Endodermal cell (in vitro differentiated cells): ENCODE data around the gene ANKRD39. TPM values are rescaled to one million over a fixed set of nuclear protein-coding genes. Genes with fewer than 3 reads are reported as not detected.

Experiments
- DNase-seq: peaks from one replicate; pipeline ENCODE4 v3.0.0-alpha.2; 2017
- H3K27ac ChIP-seq: 2 replicates; pipeline ENCODE4 v1.5.1; 2013; ENCODE audit warnings: mild to moderate bottlenecking, low read depth, low read length, moderate library complexity
- H3K27me3 ChIP-seq: 2 replicates; pipeline ENCODE4 v1.6.1; 2013; ENCODE audit warnings: mild to moderate bottlenecking, low read length, moderate library complexity; ENCODE audit not compliant: insufficient read depth, control insufficient read depth, poor library complexity, severe bottlenecking
- H3K36me3 ChIP-seq: 2 replicates; pipeline ENCODE4 v1.7.0; 2013; ENCODE audit warnings: mild to moderate bottlenecking, low read length, moderate library complexity; ENCODE audit not compliant: control insufficient read depth, insufficient read depth
- H3K4me1 ChIP-seq: one replicate; pipeline ENCODE4 v1.7.0; 2013; ENCODE audit warnings: low read length; ENCODE audit not compliant: control insufficient read depth, insufficient read depth
- H3K4me3 ChIP-seq: 2 replicates; pipeline ENCODE4 v1.5.1; 2013; ENCODE audit warnings: mild to moderate bottlenecking, low read length, moderate library complexity
- H3K9ac ChIP-seq: 2 replicates; pipeline ENCODE4 v1.6.1; 2013; ENCODE audit warnings: mild to moderate bottlenecking, low read length, moderate library complexity; ENCODE audit not compliant: poor library complexity, severe bottlenecking; ENCODE audit errors: extremely low read depth
- H3K9me3 ChIP-seq: 2 replicates; pipeline ENCODE4 v1.6.1; 2013; ENCODE audit warnings: mild to moderate bottlenecking, low read length, moderate library complexity; ENCODE audit not compliant: control insufficient read depth
- H3K27ac Mint-ChIP-seq: 2 replicates; pipeline ENCODE4 v1.8.0; 2020; ENCODE audit warnings: mixed read lengths
- H3K27me3 Mint-ChIP-seq: 2 replicates; pipeline ENCODE4 v1.8.0; 2021; ENCODE audit warnings: mild to moderate bottlenecking, mixed read lengths; ENCODE audit not compliant: insufficient read depth
- H3K36me3 Mint-ChIP-seq: 2 replicates; pipeline ENCODE4 v1.8.0; 2020; ENCODE audit warnings: low read depth, mixed read lengths
- H3K4me1 Mint-ChIP-seq: 2 replicates; pipeline ENCODE4 v1.8.0; 2020; ENCODE audit warnings: mixed read lengths
- H3K4me3 Mint-ChIP-seq: 2 replicates; pipeline ENCODE4 v1.8.0; 2020; ENCODE audit warnings: mild to moderate bottlenecking, moderate library complexity, mixed read lengths
- H3K9me3 Mint-ChIP-seq: 2 replicates; pipeline ENCODE4 v1.8.0; 2020; ENCODE audit warnings: mild to moderate bottlenecking, mixed read lengths
- WGBS, 2 experiments: methylation state at CpG; one replicate each; pipeline versions ENCODE4 v1.1.5 to v1.1.7; 2013; ENCODE audit warnings: missing lambda C conversion rate in 2 of 2, mixed read lengths in 1 of 2; ENCODE audit not compliant: insufficient coverage in 1 of 2, insufficient read length in 1 of 2; 5-methylcytosine and 5-hydroxymethylcytosine counted together
- total RNA-seq, 2 donors: library from RNA; stranded (reverse); fragmentation: NEBNext Ultra II Directional in 1 of 2; extraction: Animal tissue kit (Norgen Biotek cat#: 25700) in 1 of 2; gene quantifications; 2 replicates in 1 of 2; 3 replicates in 1 of 2; pipeline ENCODE4 v1.2.1, GENCODE V29; 2021
- TF ChIP-seq, protein P1 (sequence below): fragments of 200-600 bp; sonication (generic); conservative IDR thresholded peaks from 2 replicates; pipeline ENCODE4 v1.5.0; 2021; ENCODE audit warnings: antibody characterized with exemption, mild to moderate bottlenecking

The ANKRD39 gene
- total RNA-seq, 2 donors from 2014 or later, result 14.6 to 16.7 TPM

DNA sequence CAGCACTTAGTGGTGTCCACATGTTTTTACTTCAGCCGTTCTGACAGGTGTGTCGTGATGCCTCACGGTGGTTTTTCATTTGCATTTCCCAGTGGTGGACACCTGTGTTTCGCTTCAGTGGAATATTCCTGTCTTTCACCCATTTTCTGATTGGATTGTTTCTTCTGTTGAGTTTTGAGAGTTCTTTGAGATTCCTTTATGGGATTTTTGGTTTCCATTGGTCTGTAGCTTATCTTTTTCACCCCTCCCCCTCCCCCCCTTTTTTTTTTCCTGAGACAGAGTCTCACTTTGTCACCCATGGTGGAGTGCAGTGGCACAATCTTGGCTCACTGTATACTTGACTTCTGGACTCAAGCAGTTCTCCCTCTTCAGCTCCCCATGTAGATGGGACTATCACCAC, 22.0 kb downstream of the ANKRD39 start:
- H3K4me1 Mint-ChIP-seq, result peaks cover 6% of the 10 kb centered on the region
- H3K36me3 ChIP-seq, result peaks cover 43% of the 10 kb centered on the region

DNA sequence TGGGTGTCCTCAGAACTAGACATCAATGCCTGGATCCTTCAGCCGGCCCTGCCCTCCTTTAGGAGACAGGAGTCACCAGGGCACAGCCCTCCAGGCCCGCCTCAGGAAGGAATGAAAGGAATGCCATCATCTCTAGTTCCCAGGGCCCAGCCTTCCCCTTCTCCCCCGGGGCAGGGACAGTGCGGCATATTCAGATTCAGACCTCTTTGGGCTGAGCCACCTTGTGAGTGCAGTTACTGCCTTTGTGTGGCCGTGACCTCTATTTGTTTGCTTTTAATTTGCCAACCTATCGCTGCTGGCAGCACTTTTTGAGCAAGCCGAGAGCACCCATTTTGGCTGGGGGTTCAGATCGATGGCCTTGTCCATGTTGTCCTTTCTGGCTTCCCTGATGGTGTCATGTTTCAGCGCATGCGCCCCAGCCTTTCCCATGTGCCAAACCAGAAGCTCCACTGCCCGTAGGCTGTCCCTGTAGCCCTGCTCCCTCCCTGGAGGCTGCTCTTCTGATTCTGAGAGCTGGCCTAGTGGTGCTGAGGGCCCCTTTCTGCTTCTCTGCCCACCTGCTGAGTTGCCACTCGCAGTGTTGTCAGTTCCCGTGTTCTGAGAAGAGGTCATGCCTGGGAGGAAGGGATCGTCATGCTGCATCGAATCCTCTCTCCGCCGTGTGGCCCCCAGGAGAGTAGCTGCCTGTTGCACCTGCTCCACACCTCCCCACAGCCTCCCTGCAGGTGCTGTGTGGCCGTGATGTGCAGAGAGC, 24.9 kb downstream of the ANKRD39 start:
- DNase-seq, result peak; percentile 93
- H3K27ac ChIP-seq, result peak overlapping the region; percentile 95

More for the DNA sequence above, 22.0 kb downstream of the ANKRD39 start:
- WGBS, 2 experiments, result 95 to 96% methylated on average over 3 to 4 of the region's 4 CpGs
- Mint-ChIP-seq H3K27me3 (no peaks in the 10 kb centered on the region), H3K4me3 (no peak overlapping the region), H3K9me3 (no peaks in the 10 kb centered on the region), H3K36me3 (peaks cover 47% of the 10 kb centered on the region), H3K27ac (no peak overlapping the region)
- Histone ChIP-seq H3K27me3 (no peaks in the 10 kb centered on the region), H3K9me3 (no peaks in the 10 kb centered on the region), H3K4me1 (peaks cover 13% of the 10 kb centered on the region), H3K27ac (no peak overlapping the region), H3K9ac (no peak overlapping the region), H3K4me3 (no peak overlapping the region)
- TF ChIP-seq, protein P1, sequence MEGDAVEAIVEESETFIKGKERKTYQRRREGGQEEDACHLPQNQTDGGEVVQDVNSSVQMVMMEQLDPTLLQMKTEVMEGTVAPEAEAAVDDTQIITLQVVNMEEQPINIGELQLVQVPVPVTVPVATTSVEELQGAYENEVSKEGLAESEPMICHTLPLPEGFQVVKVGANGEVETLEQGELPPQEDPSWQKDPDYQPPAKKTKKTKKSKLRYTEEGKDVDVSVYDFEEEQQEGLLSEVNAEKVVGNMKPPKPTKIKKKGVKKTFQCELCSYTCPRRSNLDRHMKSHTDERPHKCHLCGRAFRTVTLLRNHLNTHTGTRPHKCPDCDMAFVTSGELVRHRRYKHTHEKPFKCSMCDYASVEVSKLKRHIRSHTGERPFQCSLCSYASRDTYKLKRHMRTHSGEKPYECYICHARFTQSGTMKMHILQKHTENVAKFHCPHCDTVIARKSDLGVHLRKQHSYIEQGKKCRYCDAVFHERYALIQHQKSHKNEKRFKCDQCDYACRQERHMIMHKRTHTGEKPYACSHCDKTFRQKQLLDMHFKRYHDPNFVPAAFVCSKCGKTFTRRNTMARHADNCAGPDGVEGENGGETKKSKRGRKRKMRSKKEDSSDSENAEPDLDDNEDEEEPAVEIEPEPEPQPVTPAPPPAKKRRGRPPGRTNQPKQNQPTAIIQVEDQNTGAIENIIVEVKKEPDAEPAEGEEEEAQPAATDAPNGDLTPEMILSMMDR, result no peak
- no peak for DNase-seq

DNA sequence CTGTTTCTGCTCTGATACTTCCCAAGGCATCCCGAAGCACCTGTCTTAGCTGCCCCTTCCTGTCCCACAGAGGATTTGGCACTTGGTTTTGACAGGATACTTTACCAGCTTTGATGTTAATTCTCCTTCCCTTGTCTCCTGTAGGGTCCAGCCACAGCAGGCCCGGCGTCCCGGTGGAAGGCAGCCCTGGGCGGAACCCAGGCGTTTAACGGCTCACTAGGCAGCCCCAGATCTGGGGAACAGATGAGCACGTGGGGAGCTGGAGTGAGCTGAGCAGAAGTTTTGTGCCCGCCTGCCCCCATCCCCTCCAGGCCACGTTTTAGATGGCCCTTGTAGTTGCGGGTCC, 25.4 kb downstream of the ANKRD39 start:
- H3K27me3 Mint-ChIP-seq, result no peaks in the 10 kb centered on the region
- no peaks in the 10 kb centered on the region for H3K9me3 Mint-ChIP-seq
- peak overlapping the region; percentile 95 for H3K27ac ChIP-seq
- H3K9ac ChIP-seq, result no peak overlapping the region
- no peak overlapping the region for H3K4me3 ChIP-seq
- H3K9me3 ChIP-seq, result no peaks in the 10 kb centered on the region
- TF ChIP-seq, protein P1, result no peak
- 76 to 89% methylated on average over 1 to 11 of the region's 11 CpGs for WGBS, 2 experiments
- DNase-seq, result no peak
- H3K27me3 ChIP-seq, result no peaks in the 10 kb centered on the region
- peak overlapping the region; percentile 97 for H3K27ac Mint-ChIP-seq
- peaks cover 6% of the 10 kb centered on the region for H3K4me1 Mint-ChIP-seq
- H3K4me3 Mint-ChIP-seq, result no peak overlapping the region
- H3K36me3 Mint-ChIP-seq, result peaks cover 74% of the 10 kb centered on the region
- peaks cover 62% of the 10 kb centered on the region for H3K36me3 ChIP-seq
- H3K4me1 ChIP-seq, result peaks cover 13% of the 10 kb centered on the region

More for the DNA sequence above, 24.9 kb downstream of the ANKRD39 start:
- H3K9me3 ChIP-seq, result no peaks in the 10 kb centered on the region
- no peaks in the 10 kb centered on the region for H3K27me3 ChIP-seq
- H3K27me3 Mint-ChIP-seq, result no peaks in the 10 kb centered on the region
- peaks cover 70% of the 10 kb centered on the region for H3K36me3 Mint-ChIP-seq
- H3K4me3 Mint-ChIP-seq, result peak overlapping the region; percentile 13
- H3K4me1 Mint-ChIP-seq, result peaks cover 6% of the 10 kb centered on the region
- no peak overlapping the region for H3K4me3 ChIP-seq
- peak overlapping the region; percentile 28 for H3K9ac ChIP-seq
- TF ChIP-seq, protein P1, result peak; percentile 18
- WGBS, 2 experiments, result 29 to 55% methylated on average over 11 to 18 of the region's 18 CpGs
- H3K36me3 ChIP-seq, result peaks cover 56% of the 10 kb centered on the region
- H3K27ac Mint-ChIP-seq, result peak overlapping the region; percentile 97
- peaks cover 13% of the 10 kb centered on the region for H3K4me1 ChIP-seq
- H3K9me3 Mint-ChIP-seq, result no peaks in the 10 kb centered on the region
